Body of pancreas (tissue), 4 donors: ENCODE results near the gene SORCS1.

ENCODE experiments used
- CTCF ChIP-seq, 7 experiments: fragments of 450-650 bp in 4 of 7; fragments of 200-600 bp in 3 of 7; sonication (generic) in 3 of 7; IDR thresholded peaks; one replicate each; pipeline ENCODE4 v1.5.1; 2016 to 2019; ENCODE audit warnings: antibody characterized with exemption in 7 of 7
- POLR2A ChIP-seq, 3 donors: fragments of 450-650 bp; IDR thresholded peaks; one replicate each; pipeline ENCODE4 v1.6.1; 2016; ENCODE audit warnings: antibody characterized with exemption in 3 of 3, mild to moderate bottlenecking in 2 of 3

GRCh38 chr10:106672517-106673175, 491.9 kb downstream of the SORCS1 start:
- TF ChIP-seq CTCF (IDR thresholded peaks at IDR 0.05) (no peak), POLR2A (IDR thresholded peaks at IDR 0.05) (no peak)
